Activated CD8-positive, alpha-beta memory T cell treated with anti-CD3 and anti-CD28 coated beads, Interleukin-2, amount 50 U/mL, for 24 hours (primary cell): ENCODE results near the gene PVALB.

Source experiments
- DNase-seq: peaks from one replicate; pipeline ENCODE4 v3.0.0-alpha.2; 2020; ENCODE audit errors: extremely low read depth

PVALB gene

GRCh38 chr22:36773935-36774334, 42.9 kb downstream of the PVALB start:
- DNase-seq = no peak

DNA sequence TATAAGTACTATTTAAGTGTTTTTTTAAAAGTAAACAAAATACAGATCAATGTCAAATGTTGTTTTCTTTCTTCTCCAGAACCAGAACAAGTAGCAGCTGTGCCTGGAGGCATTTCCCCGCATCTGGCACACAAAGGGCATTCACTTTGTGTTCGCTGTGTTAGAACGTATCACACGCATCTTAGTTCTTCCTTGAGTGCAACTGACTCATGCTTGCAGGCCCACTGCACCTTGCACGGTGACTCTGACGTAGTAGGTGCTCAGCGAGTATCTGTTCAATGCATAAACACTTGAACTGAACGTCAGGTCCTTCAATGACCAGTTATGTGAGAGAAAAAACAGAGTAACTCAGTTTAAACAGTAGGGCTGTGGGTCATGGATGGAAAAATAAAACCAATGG, 44.4 kb downstream of the PVALB start:
- DNase-seq = no peak

DNA sequence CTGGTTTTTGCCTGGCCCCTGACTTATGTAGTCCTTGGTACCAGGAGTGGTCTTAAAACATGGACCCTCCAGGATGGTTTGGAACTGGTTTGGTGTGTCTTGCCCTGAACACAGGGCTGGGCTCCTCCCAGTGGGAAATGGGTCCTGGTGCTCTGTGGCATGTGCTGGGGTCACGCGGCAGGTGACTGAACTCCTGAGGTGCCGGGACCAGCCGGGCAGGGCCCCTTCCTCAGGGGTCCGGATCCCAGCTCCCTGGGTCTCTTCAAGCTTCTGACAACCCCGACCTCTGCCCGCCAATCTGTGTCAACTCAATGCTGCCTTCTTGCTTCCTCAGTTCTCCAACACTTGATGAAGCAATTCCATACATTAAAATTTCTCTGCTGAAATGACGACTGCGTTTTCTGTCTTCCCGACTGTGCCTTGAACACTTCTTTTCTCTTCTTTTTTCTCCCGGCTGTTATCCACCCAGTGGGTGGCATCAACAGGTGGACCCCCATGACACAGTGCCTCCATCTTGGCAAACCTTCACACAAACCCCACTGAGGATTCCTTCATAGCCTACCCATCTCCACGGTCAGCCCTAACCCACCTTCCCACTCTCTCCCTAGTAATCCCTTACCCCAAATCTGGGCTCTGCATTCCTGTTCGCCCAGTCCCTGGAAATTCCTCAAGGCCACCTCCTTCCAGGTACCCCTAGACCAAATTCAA, 45.3 kb downstream of the PVALB start:
- DNase-seq = no peak

- DNase-seq = no peak
These were observed 46.2 kb downstream of the PVALB start for GRCh38 chr22:36770513-36771231.

DNA sequence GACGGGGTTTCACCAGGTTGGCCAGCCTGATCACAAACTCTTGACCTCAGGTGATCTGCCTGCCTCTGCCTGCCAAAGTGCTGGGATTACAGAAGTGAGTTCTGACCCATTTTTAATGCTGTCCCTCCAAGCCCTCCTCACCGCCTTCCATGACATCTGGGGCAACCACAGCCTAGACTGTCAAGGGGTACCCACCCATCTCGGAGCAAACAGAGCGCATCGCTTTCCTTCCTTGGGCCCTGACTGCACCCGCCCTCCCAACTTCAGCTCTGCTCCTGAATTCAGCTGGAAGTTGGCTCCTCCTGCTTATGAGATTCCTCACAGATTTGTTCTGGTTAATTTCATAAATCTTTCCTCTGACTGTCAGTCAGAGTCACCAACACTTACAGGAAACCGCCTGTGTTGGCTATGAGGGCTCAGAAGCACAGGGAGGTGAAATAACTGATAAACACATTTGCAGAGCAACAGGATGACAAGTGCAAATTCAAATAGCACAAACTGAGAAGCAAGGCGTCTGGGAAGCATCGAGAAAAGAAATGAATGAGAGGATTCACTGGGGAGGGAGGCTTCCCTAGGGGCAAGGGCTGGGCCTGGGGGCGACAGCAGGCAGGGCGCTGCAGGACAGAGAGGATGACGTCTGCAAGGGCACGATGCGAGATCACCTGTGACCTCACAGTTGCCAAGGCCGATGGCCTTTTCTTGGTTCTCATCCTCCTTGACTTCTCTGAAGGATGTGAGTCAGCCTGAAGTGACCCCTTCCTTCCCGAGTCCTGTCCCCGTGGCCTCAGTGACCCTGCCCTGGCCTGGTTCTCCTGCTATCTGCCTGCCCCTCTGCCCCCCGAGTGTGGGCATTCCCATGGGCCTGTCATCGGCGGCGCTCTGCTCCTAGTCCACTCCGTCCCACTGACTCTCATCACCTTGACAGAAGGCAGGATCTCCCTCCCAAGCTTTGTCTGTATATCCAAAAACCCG, 47.0 kb downstream of the PVALB start:
- DNase-seq = no peak

GRCh38 chr22:36768616-36769015, 48.2 kb downstream of the PVALB start:
- DNase-seq = no peak

DNA sequence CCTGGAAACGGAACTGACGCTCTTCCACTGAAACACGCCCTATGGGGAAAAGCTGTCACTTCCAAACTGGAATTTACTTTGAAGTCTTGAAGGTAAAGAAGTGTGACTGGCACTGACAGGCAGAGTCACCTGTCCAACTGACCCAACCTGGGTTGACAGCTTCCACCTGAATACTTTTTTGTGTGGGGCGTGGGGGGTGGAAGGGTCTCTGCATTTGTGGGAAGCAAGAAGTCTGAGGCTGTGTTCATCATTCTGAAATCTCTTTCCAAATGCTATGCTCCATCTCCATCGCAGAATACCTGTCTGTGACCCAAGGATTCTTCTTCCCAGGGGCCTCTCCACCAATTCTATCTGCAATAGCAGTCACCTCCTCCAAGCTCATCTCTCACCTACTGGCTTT, 48.7 kb downstream of the PVALB start:
- DNase-seq = no peak

GRCh38 chr22:36767035-36767775, 49.6 kb downstream of the PVALB start:
- DNase-seq = no peak

- DNase-seq = no peak
These were observed 50.8 kb downstream of the PVALB start for GRCh38 chr22:36765943-36766450.

- no peak for DNase-seq
These were observed 51.5 kb downstream of the PVALB start for GRCh38 chr22:36765131-36765942.

GRCh38 chr22:36764641-36765040, 52.2 kb downstream of the PVALB start:
- no peak for DNase-seq

- no peak for DNase-seq
These were observed 52.8 kb downstream of the PVALB start for GRCh38 chr22:36764060-36764459.

GRCh38 chr22:36763576-36763975, 53.3 kb downstream of the PVALB start:
- no peak for DNase-seq

DNA sequence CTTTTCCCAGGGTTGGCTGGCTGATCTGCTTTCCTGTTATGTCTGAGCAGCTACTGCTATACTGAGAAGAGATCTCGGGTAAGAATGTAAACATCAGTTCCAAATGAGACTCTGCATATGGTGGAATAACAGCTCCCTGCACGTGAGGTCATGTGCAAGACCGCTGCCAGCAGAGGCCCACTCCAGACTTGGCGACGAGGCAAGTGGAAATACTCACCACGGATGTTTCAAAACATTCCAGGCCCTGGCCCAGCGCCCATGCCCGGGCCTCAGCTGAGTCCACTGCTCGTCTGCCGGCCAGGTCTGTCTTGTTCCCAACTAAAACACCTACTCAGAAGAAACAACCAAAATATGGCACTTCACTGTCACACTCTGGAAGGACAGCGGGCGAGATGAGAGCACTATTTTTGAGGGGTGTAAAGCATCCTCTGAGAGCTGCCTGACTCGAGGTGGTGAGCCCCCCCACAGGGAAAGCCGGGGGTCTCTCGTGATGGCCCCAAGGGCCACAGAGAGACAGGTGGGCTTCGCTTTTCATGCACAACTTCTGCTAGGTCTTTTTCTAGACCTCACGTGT, 54.1 kb downstream of the PVALB start:
- DNase-seq = no peak

GRCh38 chr22:36761553-36762240, 55.1 kb downstream of the PVALB start:
- DNase-seq = no peak

GRCh38 chr22:36760786-36761185, 56.0 kb downstream of the PVALB start:
- DNase-seq = no peak

DNA sequence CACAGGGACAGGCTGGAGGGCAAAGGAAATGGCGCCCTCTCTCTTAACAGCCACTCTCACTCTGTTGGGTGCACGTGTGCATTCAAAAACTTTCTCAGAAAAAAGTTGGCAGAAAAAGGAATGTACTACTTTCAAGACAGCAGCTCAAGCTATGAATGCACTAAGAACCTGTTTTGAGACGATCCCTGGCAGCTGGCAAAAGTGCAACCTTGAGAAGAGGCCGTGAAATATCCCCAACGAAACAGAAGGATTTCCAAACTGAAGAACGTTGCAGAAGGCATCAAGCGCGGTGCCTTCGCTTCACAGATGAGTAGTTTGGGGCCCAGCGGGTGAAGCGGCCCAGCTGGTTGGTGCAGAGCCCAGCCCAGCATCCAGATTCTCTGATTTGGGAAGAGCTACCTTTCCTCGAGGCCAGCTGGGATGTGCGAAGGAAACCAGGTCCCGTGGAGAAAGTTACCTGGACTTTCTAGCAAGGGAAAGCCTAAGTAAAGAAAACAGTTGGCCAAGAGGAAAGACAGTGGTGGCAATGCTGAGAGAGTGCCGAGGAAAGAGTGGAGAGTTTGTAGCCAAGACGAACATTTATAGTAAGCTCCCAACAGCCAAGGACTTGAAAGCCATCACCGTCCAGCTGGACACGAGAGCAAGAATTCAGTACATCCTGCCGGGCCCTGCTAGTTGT, 57.2 kb downstream of the PVALB start:
- DNase-seq = no peak

GRCh38 chr22:36758792-36759271, 58.0 kb downstream of the PVALB start:
- no peak for DNase-seq
